ENCODE results near the gene GLRX. TPM values are rescaled to one million over a fixed set of nuclear protein-coding genes. Genes with fewer than 3 reads are reported as not detected.

Gene GLRX
- total and polyA plus RNA-seq, 2 of the 13 experiments (the other 11 are each of a cell fraction or from before 2014, with no cell fraction given), result 63.8 to 499 TPM

DNA sequence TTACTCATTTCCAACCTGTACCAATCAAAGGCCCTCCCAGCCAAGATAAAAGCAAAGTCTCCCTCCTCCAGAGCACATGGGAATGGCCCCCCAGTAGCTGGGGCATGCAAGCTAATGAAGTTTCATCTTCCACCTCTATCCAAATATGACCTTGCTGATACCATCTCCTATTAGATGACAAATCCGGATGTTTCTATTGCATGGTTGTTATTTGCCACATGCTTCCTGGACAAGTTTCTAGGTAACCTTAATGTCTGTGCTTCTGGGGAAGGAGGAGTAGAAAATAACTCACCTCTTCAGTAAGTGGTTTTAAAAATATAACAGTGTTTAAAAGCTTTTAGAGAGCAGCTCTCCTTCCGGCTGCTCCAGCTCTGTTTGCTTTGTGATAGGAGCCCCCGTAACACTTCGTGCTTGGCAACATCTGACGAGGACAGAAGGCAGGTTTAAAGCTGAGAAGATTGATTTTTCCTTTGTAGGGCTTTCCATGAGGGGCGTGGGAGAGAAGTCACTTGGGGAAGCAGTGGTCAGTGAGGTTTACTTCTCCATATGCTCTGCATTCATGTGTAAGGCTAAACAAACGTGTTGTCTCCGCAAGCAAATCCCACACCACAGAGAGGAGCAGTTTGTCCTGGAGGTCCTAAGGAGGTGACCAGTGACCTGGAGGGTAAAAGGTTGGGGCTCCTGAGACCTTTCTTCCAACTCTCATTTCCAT lies 40.3 kb upstream of the GLRX start (continued):
- TF ChIP-seq, protein P1, sequence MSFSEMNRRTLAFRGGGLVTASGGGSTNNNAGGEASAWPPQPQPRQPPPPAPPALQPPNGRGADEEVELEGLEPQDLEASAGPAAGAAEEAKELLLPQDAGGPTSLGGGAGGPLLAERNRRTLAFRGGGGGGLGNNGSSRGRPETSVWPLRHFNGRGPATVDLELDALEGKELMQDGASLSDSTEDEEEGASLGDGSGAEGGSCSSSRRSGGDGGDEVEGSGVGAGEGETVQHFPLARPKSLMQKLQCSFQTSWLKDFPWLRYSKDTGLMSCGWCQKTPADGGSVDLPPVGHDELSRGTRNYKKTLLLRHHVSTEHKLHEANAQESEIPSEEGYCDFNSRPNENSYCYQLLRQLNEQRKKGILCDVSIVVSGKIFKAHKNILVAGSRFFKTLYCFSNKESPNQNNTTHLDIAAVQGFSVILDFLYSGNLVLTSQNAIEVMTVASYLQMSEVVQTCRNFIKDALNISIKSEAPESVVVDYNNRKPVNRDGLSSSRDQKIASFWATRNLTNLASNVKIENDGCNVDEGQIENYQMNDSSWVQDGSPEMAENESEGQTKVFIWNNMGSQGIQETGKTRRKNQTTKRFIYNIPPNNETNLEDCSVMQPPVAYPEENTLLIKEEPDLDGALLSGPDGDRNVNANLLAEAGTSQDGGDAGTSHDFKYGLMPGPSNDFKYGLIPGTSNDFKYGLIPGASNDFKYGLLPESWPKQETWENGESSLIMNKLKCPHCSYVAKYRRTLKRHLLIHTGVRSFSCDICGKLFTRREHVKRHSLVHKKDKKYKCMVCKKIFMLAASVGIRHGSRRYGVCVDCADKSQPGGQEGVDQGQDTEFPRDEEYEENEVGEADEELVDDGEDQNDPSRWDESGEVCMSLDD (CRISPR knock-in tag; IDR thresholded peaks at IDR 0.05; ENCODE audit: borderline replicate concordance), result peak; percentile 75; the same call in 1 of the 2 replicates
- TF ChIP-seq ARNTL (CRISPR knock-in tag; IDR thresholded peaks at IDR 0.05) (no peak), STAG1 (CRISPR knock-in tag; IDR thresholded peaks at IDR 0.05) (0 out of 2 replicates have a peak, but pooled peaks have one; percentile 15), TRIM24 (CRISPR knock-in tag; IDR thresholded peaks at IDR 0.05) (no peak), ZNF510 (CRISPR knock-in tag; IDR thresholded peaks at IDR 0.05; ENCODE audit: low read depth) (no peak; the same call in 1 of the 2 replicates), ZNF713 (CRISPR knock-in tag; IDR thresholded peaks at IDR 0.05) (no peak), ZFP82 (CRISPR knock-in tag; IDR thresholded peaks at IDR 0.05; ENCODE audit: borderline replicate concordance) (no peak; the same call in 1 of the 2 replicates), PAWR (CRISPR knock-in tag; IDR thresholded peaks at IDR 0.05; ENCODE audit: borderline replicate concordance) (no peak), RAD51 (IDR thresholded peaks at IDR 0.05; ENCODE audit: borderline replicate concordance) (no peak), ZNF547 (CRISPR knock-in tag; IDR thresholded peaks at IDR 0.05) (no peak), KDM4B (CRISPR knock-in tag; IDR thresholded peaks at IDR 0.05) (no peak), NR2C2 (CRISPR knock-in tag; IDR thresholded peaks at IDR 0.05; ENCODE audit: borderline replicate concordance) (peak; percentile 52; the same call in 1 of the 2 replicates), NFE2L2 (IDR thresholded peaks at IDR 0.05; ENCODE audit: low read length) (no peak), RELA (CRISPR knock-in tag; IDR thresholded peaks at IDR 0.05) (no peak), ZNF383 (CRISPR knock-in tag; IDR thresholded peaks at IDR 0.05; ENCODE audit: borderline replicate concordance) (0 out of 2 replicates have a peak, but pooled peaks have one; percentile 62), FOXA3 (CRISPR knock-in tag; IDR thresholded peaks at IDR 0.05) (peak; percentile 89), TSC22D2 (CRISPR knock-in tag; IDR thresholded peaks at IDR 0.05; ENCODE audit: borderline replicate concordance) (no peak), ZNF607 (CRISPR knock-in tag; IDR thresholded peaks at IDR 0.05; ENCODE audit: borderline replicate concordance) (no peak), SSRP1 (CRISPR knock-in tag; IDR thresholded peaks at IDR 0.05) (peak; percentile 56; the same call in 1 of the 2 replicates)
- TF ChIP-seq, protein P2, sequence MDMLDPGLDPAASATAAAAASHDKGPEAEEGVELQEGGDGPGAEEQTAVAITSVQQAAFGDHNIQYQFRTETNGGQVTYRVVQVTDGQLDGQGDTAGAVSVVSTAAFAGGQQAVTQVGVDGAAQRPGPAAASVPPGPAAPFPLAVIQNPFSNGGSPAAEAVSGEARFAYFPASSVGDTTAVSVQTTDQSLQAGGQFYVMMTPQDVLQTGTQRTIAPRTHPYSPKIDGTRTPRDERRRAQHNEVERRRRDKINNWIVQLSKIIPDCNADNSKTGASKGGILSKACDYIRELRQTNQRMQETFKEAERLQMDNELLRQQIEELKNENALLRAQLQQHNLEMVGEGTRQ (IDR thresholded peaks at IDR 0.05; ENCODE audit: low read depth, low read length), result no peak
- TF ChIP-seq, protein P2 (CRISPR knock-in tag; IDR thresholded peaks at IDR 0.05; ENCODE audit: borderline replicate concordance), result no peak
- TF ChIP-seq, protein P3, sequence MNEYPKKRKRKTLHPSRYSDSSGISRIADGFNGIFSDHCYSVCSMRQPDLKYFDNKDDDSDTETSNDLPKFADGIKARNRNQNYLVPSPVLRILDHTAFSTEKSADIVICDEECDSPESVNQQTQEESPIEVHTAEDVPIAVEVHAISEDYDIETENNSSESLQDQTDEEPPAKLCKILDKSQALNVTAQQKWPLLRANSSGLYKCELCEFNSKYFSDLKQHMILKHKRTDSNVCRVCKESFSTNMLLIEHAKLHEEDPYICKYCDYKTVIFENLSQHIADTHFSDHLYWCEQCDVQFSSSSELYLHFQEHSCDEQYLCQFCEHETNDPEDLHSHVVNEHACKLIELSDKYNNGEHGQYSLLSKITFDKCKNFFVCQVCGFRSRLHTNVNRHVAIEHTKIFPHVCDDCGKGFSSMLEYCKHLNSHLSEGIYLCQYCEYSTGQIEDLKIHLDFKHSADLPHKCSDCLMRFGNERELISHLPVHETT (CRISPR knock-in tag; conservative IDR thresholded peaks at IDR 0.05), result no peak
- TF ChIP-seq, protein P4, sequence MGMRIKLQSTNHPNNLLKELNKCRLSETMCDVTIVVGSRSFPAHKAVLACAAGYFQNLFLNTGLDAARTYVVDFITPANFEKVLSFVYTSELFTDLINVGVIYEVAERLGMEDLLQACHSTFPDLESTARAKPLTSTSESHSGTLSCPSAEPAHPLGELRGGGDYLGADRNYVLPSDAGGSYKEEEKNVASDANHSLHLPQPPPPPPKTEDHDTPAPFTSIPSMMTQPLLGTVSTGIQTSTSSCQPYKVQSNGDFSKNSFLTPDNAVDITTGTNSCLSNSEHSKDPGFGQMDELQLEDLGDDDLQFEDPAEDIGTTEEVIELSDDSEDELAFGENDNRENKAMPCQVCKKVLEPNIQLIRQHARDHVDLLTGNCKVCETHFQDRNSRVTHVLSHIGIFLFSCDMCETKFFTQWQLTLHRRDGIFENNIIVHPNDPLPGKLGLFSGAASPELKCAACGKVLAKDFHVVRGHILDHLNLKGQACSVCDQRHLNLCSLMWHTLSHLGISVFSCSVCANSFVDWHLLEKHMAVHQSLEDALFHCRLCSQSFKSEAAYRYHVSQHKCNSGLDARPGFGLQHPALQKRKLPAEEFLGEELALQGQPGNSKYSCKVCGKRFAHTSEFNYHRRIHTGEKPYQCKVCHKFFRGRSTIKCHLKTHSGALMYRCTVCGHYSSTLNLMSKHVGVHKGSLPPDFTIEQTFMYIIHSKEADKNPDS (CRISPR knock-in tag; IDR thresholded peaks at IDR 0.05), result 0 out of 2 replicates have a peak, but pooled peaks have one; percentile 36

Measured in HepG2 (cell line).